Measurements from ENCODE around the gene FIBCD1. TPM values are rescaled to one million over a fixed set of nuclear protein-coding genes. Genes with fewer than 3 reads are reported as not detected.

FIBCD1 gene
- total and polyA plus RNA-seq, 2 experiments from 2014 or later = 4.4 to 5.6 TPM

DNA sequence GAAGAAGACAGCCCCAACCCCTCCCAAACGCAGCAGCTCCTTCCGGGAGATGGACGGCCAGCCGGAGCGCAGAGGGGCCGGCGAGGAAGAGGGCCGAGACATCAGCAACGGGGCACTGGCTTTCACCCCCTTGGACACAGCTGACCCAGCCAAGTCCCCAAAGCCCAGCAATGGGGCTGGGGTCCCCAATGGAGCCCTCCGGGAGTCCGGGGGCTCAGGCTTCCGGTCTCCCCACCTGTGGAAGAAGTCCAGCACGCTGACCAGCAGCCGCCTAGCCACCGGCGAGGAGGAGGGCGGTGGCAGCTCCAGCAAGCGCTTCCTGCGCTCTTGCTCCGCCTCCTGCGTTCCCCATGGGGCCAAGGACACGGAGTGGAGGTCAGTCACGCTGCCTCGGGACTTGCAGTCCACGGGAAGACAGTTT, 54.9 kb downstream of the FIBCD1 start:
- Mint-ChIP-seq H3K27ac (peak overlapping the region; percentile 84; the same call in 1 of the 2 replicates), H3K9me3 (no peaks in the 10 kb centered on the region), H3K36me3 (ENCODE audit: low read depth) (peaks cover 76% of the 10 kb centered on the region), H3K4me3 (no peak overlapping the region), H3K27me3 (ENCODE audit: insufficient read depth, low read depth, poor library complexity) (peaks cover 6% of the 10 kb centered on the region), H3K4me1 (peaks cover 7% of the 10 kb centered on the region; the same call in 1 of the 3 replicates)
- no peak for TF ChIP-seq CTCF (conservative IDR thresholded peaks at IDR 0.05; ENCODE audit: low read depth in 2 of 2)
- no peak for TF ChIP-seq NANOG (IDR thresholded peaks at IDR 0.05; ENCODE audit: borderline replicate concordance)
- TF ChIP-seq ZNF462 (CRISPR knock-in tag; IDR thresholded peaks at IDR 0.05) = no peak
- no peak for TF ChIP-seq ZNF114 (CRISPR knock-in tag; IDR thresholded peaks at IDR 0.05)
- no peak for TF ChIP-seq JUNB (IDR thresholded peaks at IDR 0.05; ENCODE audit: unreplicated experiment)
- TF ChIP-seq ZNF331 (CRISPR knock-in tag; IDR thresholded peaks at IDR 0.05; ENCODE audit: low read depth) = no peak
- TF ChIP-seq EZH2phosphoT487 (IDR thresholded peaks at IDR 0.05; ENCODE audit: unreplicated experiment) = no peak
- no peak for TF ChIP-seq STAT1 (IDR thresholded peaks at IDR 0.05; ENCODE audit: unreplicated experiment)
- no peak for TF ChIP-seq CREB1 (CRISPR knock-in tag; IDR thresholded peaks at IDR 0.05; ENCODE audit: low read depth)
- Histone ChIP-seq H3K79me2 (replicated peaks; ENCODE audit: insufficient read depth) (no peaks in the 10 kb centered on the region), H3K9me2 (ENCODE audit: insufficient read depth) (no peaks in the 10 kb centered on the region), H3K27me3 (ENCODE audit: insufficient read depth) (no peaks in the 10 kb centered on the region), H3F3A (replicated peaks; ENCODE audit: low read depth) (no peaks in the 10 kb centered on the region), H4K20me1 (replicated peaks; ENCODE audit: insufficient read depth) (0 out of 2 replicates have a peak, but pooled peaks cover 6% of the 10 kb centered on the region), H3K36me3 (ENCODE audit: insufficient read depth) (peaks cover 50% of the 10 kb centered on the region), H3K4me2 (no peak overlapping the region), H3K27ac (ENCODE audit: low read depth) (peak overlapping the region; percentile 19; the same call in 1 of the 2 replicates), H3K4me1 (ENCODE audit: insufficient read depth) (no peaks in the 10 kb centered on the region), H3K4me3 (no peak overlapping the region), H2AFZ (no peak overlapping the region)
- DNase-seq (ENCODE audit: low spot score) (no peak), ATAC-seq (no peak)

Data from GM23338 (cell line).